CD4-positive, alpha-beta T cell treated with Interleukin-4 for 1 hour (primary cell): ENCODE results near the gene ZDHHC11B.
A peak's percentile ranks its signal among the peaks of the same experiment; 100 is the strongest.
"Not testable (repeated sequence)": the region's sequence is repeated elsewhere in the genome, so short reads cannot be mapped to it uniquely, and the experiment has no call there.

Experiments
- DNase-seq, 2 donors: peaks; one replicate each; pipeline ENCODE4 v3.0.0-alpha.2; 2020 to 2022

ZDHHC11B gene

GRCh38 chr5:714215-715118, 70.1 kb downstream of the ZDHHC11B start:
- DNase-seq = not testable (repeated sequence)

- not testable (repeated sequence) for DNase-seq
Measured at GRCh38 chr5:713686-714085, 70.8 kb downstream of the ZDHHC11B start.

- not testable (repeated sequence) for DNase-seq
Measured at GRCh38 chr5:708848-709517, 75.5 kb downstream of the ZDHHC11B start.

- not testable (repeated sequence) for DNase-seq
Measured at GRCh38 chr5:708374-708773, 76.2 kb downstream of the ZDHHC11B start.

- not testable (repeated sequence) for DNase-seq
Measured at GRCh38 chr5:706127-706526, 78.4 kb downstream of the ZDHHC11B start.

GRCh38 chr5:696753-697702, 87.5 kb downstream of the ZDHHC11B start:
- DNase-seq = not testable (repeated sequence)

- DNase-seq = not testable (repeated sequence)
Measured at GRCh38 chr5:696191-696590, 88.3 kb downstream of the ZDHHC11B start.

- DNase-seq = not testable (repeated sequence)
Measured at GRCh38 chr5:695475-695874, 89.1 kb downstream of the ZDHHC11B start.

- peak in 1 of 2 donors; percentile 22 for DNase-seq
Measured at GRCh38 chr5:694042-694431, 90.5 kb downstream of the ZDHHC11B start.

- DNase-seq = peak; percentile 78 to 84
Measured at GRCh38 chr5:693271-694041, 91.1 kb downstream of the ZDHHC11B start, which contains the start of gene TPPP. Gene TPPP (minus strand): TSS chr5:693352. CDS start chr5:678060, 15,292 bp downstream.

GRCh38 chr5:692529-693041, 91.9 kb downstream of the ZDHHC11B start:
- peak; percentile 36 to 48 for DNase-seq

- DNase-seq = no peak
Measured at GRCh38 chr5:691817-692528, 92.6 kb downstream of the ZDHHC11B start.

- DNase-seq = not testable (repeated sequence)
Measured at GRCh38 chr5:691049-691448, 93.5 kb downstream of the ZDHHC11B start.

GRCh38 chr5:690293-690692, 94.2 kb downstream of the ZDHHC11B start:
- not testable (repeated sequence) for DNase-seq

- DNase-seq = not testable (repeated sequence)
Measured at GRCh38 chr5:688348-689010, 96.0 kb downstream of the ZDHHC11B start.

GRCh38 chr5:686936-687335, 97.6 kb downstream of the ZDHHC11B start:
- DNase-seq = not testable (repeated sequence)

GRCh38 chr5:686172-686523, 98.4 kb downstream of the ZDHHC11B start:
- DNase-seq = not testable (repeated sequence)

- peak in 1 of 2 donors; percentile 7 for DNase-seq
Measured at GRCh38 chr5:685262-686171, 99.0 kb downstream of the ZDHHC11B start.

GRCh38 chr5:684751-685216, 99.7 kb downstream of the ZDHHC11B start:
- no peak for DNase-seq
